ENCODE results near the gene BRPF3. TPM values are rescaled to one million over a fixed set of nuclear protein-coding genes. Genes with fewer than 3 reads are reported as not detected.
A peak's percentile ranks its signal among the peaks of the same experiment; 100 is the strongest.

The BRPF3 gene
- total and polyA plus RNA-seq, 9 of the 15 experiments (the other 6 are each of a cell fraction or from before 2014, with no cell fraction given) = 2.2 to 19.3 (median 8.0) TPM

- TF ChIP-seq CBX8 (IDR thresholded peaks at IDR 0.05; ENCODE audit: borderline replicate concordance, extremely low read depth, low read depth, low read length, poor library complexity, severe bottlenecking) (no peak), ERF (CRISPR knock-in tag; IDR thresholded peaks at IDR 0.05) (no peak), CSDE1 (IDR thresholded peaks at IDR 0.05) (no peak), ZNF445 (CRISPR knock-in tag; IDR thresholded peaks at IDR 0.05; ENCODE audit: low read depth) (no peak), IRF2 (CRISPR knock-in tag; IDR thresholded peaks at IDR 0.05) (no peak), ELF1 (tag; IDR thresholded peaks at IDR 0.05) (no peak), U2AF1 (optimal IDR thresholded peaks at IDR 0.05; ENCODE audit: low read depth, low read length) (no peak), CREB1 (IDR thresholded peaks at IDR 0.05) (no peak), CREB1 (CRISPR knock-in tag; IDR thresholded peaks at IDR 0.05) (0 out of 2 replicates have a peak, but pooled peaks have one; percentile 29), DMBX1 (CRISPR knock-in tag; IDR thresholded peaks at IDR 0.05; ENCODE audit: borderline replicate concordance) (no peak), RAD51 (IDR thresholded peaks at IDR 0.05; ENCODE audit: borderline replicate concordance, low read depth) (no peak), SAP30 (IDR thresholded peaks at IDR 0.05; ENCODE audit: borderline replicate concordance, insufficient read depth, low read depth, low read length, poor library complexity, severe bottlenecking) (no peak), ZNF431 (CRISPR knock-in tag; IDR thresholded peaks at IDR 0.05) (no peak), XRCC4 (IDR thresholded peaks at IDR 0.05; ENCODE audit: extremely low read depth, insufficient read depth, insufficient read length) (no peak), ZNF134 (CRISPR knock-in tag; conservative IDR thresholded peaks at IDR 0.05) (no peak), ZNF695 (CRISPR knock-in tag; IDR thresholded peaks at IDR 0.05) (no peak), BRF1 (IDR thresholded peaks at IDR 0.05; ENCODE audit: borderline replicate concordance, extremely low read depth, insufficient read length) (no peak), ZNF175 (CRISPR knock-in tag; IDR thresholded peaks at IDR 0.05; ENCODE audit: low read depth) (no peak), ATF1 (CRISPR knock-in tag; IDR thresholded peaks at IDR 0.05) (no peak), ATF1 (tag; IDR thresholded peaks at IDR 0.05) (0 out of 2 replicates have a peak, but pooled peaks have one; percentile 30), TRIM24 (IDR thresholded peaks at IDR 0.05) (no peak), BCOR (IDR thresholded peaks at IDR 0.05) (peak; percentile 33; the same call in 1 of the 2 replicates), FOSL1 (tag; conservative IDR thresholded peaks at IDR 0.05) (0 out of 2 replicates have a peak, but pooled peaks have one; percentile 46), MAZ (CRISPR knock-in tag; conservative IDR thresholded peaks at IDR 0.05 in 1 of 2, IDR thresholded peaks at IDR 0.05 in 1 of 2) (peak; percentile 6 to 82; a peak in 3 of 4 replicates)
- TF ChIP-seq, protein P1, sequence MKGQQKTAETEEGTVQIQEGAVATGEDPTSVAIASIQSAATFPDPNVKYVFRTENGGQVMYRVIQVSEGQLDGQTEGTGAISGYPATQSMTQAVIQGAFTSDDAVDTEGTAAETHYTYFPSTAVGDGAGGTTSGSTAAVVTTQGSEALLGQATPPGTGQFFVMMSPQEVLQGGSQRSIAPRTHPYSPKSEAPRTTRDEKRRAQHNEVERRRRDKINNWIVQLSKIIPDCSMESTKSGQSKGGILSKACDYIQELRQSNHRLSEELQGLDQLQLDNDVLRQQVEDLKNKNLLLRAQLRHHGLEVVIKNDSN (CRISPR knock-in tag; IDR thresholded peaks at IDR 0.05) = no peak
- TF ChIP-seq, protein P2, sequence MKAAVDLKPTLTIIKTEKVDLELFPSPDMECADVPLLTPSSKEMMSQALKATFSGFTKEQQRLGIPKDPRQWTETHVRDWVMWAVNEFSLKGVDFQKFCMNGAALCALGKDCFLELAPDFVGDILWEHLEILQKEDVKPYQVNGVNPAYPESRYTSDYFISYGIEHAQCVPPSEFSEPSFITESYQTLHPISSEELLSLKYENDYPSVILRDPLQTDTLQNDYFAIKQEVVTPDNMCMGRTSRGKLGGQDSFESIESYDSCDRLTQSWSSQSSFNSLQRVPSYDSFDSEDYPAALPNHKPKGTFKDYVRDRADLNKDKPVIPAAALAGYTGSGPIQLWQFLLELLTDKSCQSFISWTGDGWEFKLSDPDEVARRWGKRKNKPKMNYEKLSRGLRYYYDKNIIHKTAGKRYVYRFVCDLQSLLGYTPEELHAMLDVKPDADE (conservative IDR thresholded peaks at IDR 0.05; ENCODE audit: control insufficient read depth, low read depth, low read length) = no peak; the same call in 1 of the 2 replicates
- TF ChIP-seq, protein P3, sequence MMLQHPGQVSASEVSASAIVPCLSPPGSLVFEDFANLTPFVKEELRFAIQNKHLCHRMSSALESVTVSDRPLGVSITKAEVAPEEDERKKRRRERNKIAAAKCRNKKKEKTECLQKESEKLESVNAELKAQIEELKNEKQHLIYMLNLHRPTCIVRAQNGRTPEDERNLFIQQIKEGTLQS (IDR thresholded peaks at IDR 0.05) = no peak
- TF ChIP-seq, protein P3 (CRISPR knock-in tag; conservative IDR thresholded peaks at IDR 0.05) = no peak
Observed at GRCh38 chr6:36196113-36196879, at the start of gene BRPF3 (continued).
